HG02642 (cell line): Measurements from ENCODE around the gene PCDH20.
"Not testable (repeated sequence)": the region's sequence is repeated elsewhere in the genome, so short reads cannot be mapped to it uniquely, and the experiment has no call there.

Experiments
- ATAC-seq: cut with Tn5 transposase; IDR thresholded peaks from one replicate; pipeline ENCODE4 v1.9.1; 2021; ENCODE audit warnings: mild to moderate bottlenecking; ENCODE audit not compliant: unreplicated experiment, poor library complexity

Gene PCDH20

DNA sequence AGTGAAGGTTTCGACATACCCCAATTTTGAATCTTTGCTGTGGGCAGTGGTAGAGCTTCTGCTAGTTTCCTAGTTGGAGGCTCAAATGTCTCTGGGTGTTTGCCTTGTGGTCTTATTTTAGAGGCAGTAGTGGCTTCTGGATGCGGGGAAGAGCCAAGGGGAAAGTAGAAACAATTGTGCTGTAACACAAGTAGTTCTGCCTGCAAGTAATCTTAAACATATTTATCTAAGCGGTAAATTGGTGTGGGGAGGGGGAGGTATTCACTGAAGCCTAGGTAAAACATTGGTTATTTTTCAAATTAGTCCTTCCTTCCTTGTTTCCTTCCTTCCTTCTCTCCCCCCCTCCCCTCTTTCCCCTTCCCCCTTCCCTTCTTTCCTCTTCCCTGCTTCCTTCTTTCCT is at the start of gene PCDH20:
PCDH20 (minus strand) TSS at position 101 of the 400 bp plus-strand sequence. CDS start 691 bp downstream, outside the sequence.
- no peak for ATAC-seq

DNA sequence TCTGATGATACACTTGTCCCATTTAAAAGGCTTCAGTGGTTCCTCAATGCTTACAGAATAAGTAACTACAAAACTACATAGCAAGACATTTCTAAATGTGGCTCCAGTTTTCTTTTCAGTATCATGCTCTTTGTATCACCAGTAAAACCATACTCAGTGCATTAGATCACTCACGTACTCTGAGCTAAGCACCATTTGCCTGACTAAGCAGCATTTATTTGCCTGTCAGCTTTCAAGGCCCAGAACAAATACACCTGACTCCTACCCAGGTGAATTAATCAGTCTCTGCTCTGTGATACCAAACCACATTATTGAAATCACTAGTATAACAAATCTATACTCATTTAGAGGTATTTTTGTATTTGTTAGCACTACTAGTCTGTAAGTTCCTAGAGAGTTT is 47.4 kb upstream of the PCDH20 start:
- ATAC-seq = no peak

- no peak for ATAC-seq
Measured at GRCh38 chr13:61453121-61453520, 37.5 kb upstream of the PCDH20 start.

GRCh38 chr13:61432029-61432428 is 16.4 kb upstream of the PCDH20 start:
- no peak for ATAC-seq

DNA sequence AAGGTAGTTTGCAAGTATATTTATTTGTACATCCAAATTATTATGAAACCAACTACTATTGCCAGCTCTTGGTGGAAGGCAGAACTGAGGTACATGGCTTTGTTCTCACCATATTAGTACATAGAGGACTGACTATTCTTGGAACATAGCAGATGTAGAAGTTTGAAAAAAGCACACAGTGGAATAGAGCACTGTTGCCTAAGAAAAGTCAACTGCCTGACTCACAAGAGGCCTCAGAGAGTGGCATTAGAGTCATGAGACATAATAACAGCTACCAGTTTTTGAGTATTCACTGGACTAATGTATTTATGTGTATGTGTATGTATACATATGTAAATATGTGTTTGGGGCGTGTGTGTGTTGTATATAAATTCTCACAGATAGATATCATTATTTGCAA is 8.3 kb upstream of the PCDH20 start:
- no peak for ATAC-seq

DNA sequence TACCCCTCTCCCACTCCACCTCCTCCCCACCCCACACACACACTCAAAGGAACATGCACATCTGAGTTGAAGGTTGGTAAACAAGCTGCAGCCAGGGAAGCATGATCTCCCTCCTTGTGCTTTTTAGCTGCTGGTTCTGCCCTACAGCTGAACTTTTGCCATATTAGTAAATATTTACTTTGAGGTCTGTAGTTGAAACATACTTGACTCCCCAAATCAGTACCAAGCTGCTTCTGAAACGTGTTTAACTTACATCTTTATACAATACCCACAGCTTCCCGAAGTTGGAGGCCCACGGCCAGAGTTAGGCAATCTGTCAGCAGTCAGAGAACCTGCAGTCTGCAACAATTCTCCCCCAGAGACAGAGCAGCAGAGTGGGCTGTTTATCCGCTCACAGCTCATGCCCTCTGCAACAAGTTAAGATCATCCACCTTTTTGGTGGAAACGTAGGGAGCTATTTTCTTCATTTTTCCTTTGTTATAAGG is 1.5 kb upstream of the PCDH20 start:
- ATAC-seq = no peak

- ATAC-seq = no peak
Measured at GRCh38 chr13:61415058-61415721, 459 bp downstream of the PCDH20 start.

GRCh38 chr13:61414686-61415057 is 977 bp downstream of the PCDH20 start:
- ATAC-seq = no peak

- no peak for ATAC-seq
Measured at GRCh38 chr13:61413572-61414535, 1.8 kb downstream of the PCDH20 start.

DNA sequence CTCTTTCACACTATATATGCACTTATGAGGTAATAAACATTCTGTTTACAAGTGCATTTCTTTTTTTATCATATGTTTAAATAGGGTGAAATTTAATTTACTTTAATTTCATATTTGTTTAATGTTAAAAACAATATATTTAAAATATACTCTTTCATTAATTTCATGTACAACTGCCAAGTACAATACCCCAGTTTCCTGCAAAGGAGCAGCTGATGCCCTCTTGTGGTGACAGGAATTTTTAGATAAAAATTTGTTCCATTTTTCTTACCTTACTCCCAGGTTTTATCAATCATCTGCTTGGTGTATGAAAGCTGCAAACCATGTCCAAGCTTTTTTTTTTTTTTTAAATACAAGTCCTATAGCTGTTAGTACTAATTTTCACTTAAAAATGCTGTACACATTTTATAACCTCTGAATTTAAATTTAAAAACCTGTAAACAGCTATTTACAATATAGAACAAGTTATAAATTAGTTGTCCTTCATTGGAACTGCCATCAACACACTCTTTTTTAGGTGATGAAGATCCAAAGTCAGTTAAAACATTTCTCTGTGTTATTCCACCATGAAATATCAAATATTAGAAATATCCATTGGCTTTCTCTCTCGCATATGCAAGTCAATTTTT is 4.9 kb downstream of the PCDH20 start:
- ATAC-seq = no peak

DNA sequence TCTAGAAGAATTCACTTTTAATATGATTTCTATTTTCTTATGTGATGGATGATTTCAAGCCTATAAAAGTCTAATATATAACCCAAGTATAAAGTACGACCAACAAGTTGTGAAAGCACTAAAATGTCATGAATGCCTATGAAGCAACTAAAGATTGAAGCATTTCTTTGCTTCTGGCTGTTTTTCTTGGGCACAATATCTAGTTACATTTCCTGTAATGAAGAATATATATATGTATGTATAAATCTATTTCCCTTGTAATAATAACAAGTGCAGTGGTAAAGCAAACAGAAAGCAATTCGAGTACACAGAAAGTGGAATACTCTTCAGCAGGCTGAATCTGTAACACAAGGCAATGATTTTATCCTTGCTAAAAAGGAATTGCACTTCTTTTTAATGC is 5.4 kb downstream of the PCDH20 start:
- no peak for ATAC-seq

- no peak for ATAC-seq
Measured at GRCh38 chr13:61408571-61408970, 7.1 kb downstream of the PCDH20 start.

GRCh38 chr13:61406275-61406674 is 9.4 kb downstream of the PCDH20 start:
- ATAC-seq = no peak

- ATAC-seq = no peak
Measured at GRCh38 chr13:61396121-61396520, 19.5 kb downstream of the PCDH20 start.

DNA sequence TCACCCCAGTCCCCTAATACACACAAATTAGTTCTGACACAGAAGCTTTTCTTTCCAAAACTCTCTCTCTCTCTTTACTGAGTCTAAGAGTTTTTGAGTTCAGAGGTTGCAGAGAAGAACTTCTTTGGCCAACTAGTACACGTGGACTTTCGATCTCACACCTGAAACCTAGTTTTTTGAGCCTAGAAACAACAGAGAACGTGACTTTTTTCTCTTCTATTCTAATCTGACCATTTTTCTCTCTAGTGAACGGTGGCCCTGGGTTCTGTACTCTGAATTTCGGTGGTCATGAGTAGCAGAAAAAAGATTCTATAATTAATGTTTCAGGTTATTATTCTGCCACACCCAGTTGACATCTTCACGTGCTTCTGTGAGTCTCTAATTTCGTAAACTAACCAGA is 24.2 kb downstream of the PCDH20 start:
- ATAC-seq = no peak

- no peak for ATAC-seq
Measured at GRCh38 chr13:61387694-61388093, 28.0 kb downstream of the PCDH20 start.

- ATAC-seq = no peak
Measured at GRCh38 chr13:61383111-61383510, 32.5 kb downstream of the PCDH20 start.

- no peak for ATAC-seq
Measured at GRCh38 chr13:61370520-61370919, 45.1 kb downstream of the PCDH20 start.

GRCh38 chr13:61364690-61365089 is 51.0 kb downstream of the PCDH20 start:
- ATAC-seq = not testable (repeated sequence)

- no peak for ATAC-seq
Measured at GRCh38 chr13:61362522-61362921, 53.1 kb downstream of the PCDH20 start.
